CD14-positive monocyte (primary cell): Measurements from ENCODE around the gene ABCB1. TPM values are rescaled to one million over a fixed set of nuclear protein-coding genes. Genes with fewer than 3 reads are reported as not detected.

ENCODE experiments used
- DNase-seq, 3 donors: peaks; one replicate each; pipeline ENCODE4 v3.0.0-alpha.2; 2011 to 2022
- H2AFZ ChIP-seq: 2 replicates; pipeline ENCODE4 v1.6.0; 2012; ENCODE audit warnings: mild to moderate bottlenecking, low read depth, low read length, inconsistent platforms; ENCODE audit not compliant: insufficient read depth, poor library complexity, severe bottlenecking
- H3K27ac ChIP-seq, 2 donors: 1 replicate in 1 of 2; 2 replicates in 1 of 2; pipeline ENCODE4 v1.5.1; 2012 to 2013; ENCODE audit warnings: low read length in 2 of 2, control low read depth in 1 of 2, inconsistent platforms in 1 of 2, low read depth in 1 of 2, mild to moderate bottlenecking in 1 of 2
- H3K27me3 ChIP-seq, 2 donors: one replicate each; pipeline versions ENCODE4 v1.6.0 to v1.6.1; 2011 to 2013; ENCODE audit warnings: low read length in 2 of 2; ENCODE audit not compliant: control insufficient read depth in 2 of 2, insufficient read depth in 2 of 2
- H3K36me3 ChIP-seq, 2 donors: replicated peaks in 1 of 2; 1 replicate in 1 of 2; 2 replicates in 1 of 2; pipeline versions ENCODE4 v1.5.1 to v1.6.1; 2012 to 2013; ENCODE audit warnings: low read length in 2 of 2, control low read depth in 1 of 2, inconsistent platforms in 1 of 2, mild to moderate bottlenecking in 1 of 2; ENCODE audit not compliant: insufficient read depth in 2 of 2, control insufficient read depth in 1 of 2
- H3K4me1 ChIP-seq, 2 donors: 1 replicate in 1 of 2; 2 replicates in 1 of 2; pipeline versions ENCODE4 v1.5.1 to v1.6.1; 2012 to 2013; ENCODE audit warnings: low read length in 2 of 2, control low read depth in 1 of 2, inconsistent platforms in 1 of 2, mild to moderate bottlenecking in 1 of 2, moderate library complexity in 1 of 2; ENCODE audit not compliant: insufficient read depth in 2 of 2, control insufficient read depth in 1 of 2
- H3K4me2 ChIP-seq: replicated peaks from 2 replicates; pipeline ENCODE3; 2012; ENCODE audit warnings: low read length, moderate library complexity, mild to moderate bottlenecking; ENCODE audit not compliant: poor library complexity, severe bottlenecking; ENCODE audit errors: extremely low read depth
- H3K4me3 ChIP-seq, 3 experiments: fragments of 200-600 bp in 1 of 3; sonication (generic) in 1 of 3; replicated peaks in 1 of 3; 1 replicate in 2 of 3; 2 replicates in 1 of 3; pipeline ENCODE4 v1.5.1; 2011 to 2013; ENCODE audit warnings: low read length in 3 of 3, mild to moderate bottlenecking in 3 of 3, control low read depth in 2 of 3, low read depth in 2 of 3, inconsistent platforms in 1 of 3, moderate library complexity in 1 of 3
- H3K79me2 ChIP-seq: 2 replicates; pipeline ENCODE4 v1.6.0; 2012; ENCODE audit warnings: mild to moderate bottlenecking, control low read depth, inconsistent platforms, low read length, moderate library complexity; ENCODE audit not compliant: insufficient read depth
- H3K9ac ChIP-seq: 2 replicates; pipeline ENCODE4 v1.6.0; 2017; ENCODE audit warnings: low read length, mild to moderate bottlenecking; ENCODE audit not compliant: insufficient read depth, poor library complexity, severe bottlenecking
- H3K9me3 ChIP-seq, 2 donors: replicated peaks in 1 of 2; 1 replicate in 1 of 2; 2 replicates in 1 of 2; pipeline versions ENCODE4 v1.5.1 to v1.6.1; 2012 to 2013; ENCODE audit warnings: low read length in 2 of 2, control low read depth in 1 of 2; ENCODE audit not compliant: control insufficient read depth in 1 of 2, insufficient read depth in 1 of 2
- H4K20me1 ChIP-seq: 2 replicates; pipeline ENCODE4 v1.6.0; 2012; ENCODE audit warnings: mild to moderate bottlenecking, low read length, control low read depth, moderate library complexity; ENCODE audit not compliant: insufficient read depth
- H3K27ac Mint-ChIP-seq, 7 donors: one replicate each; pipeline ENCODE4 v1.8.0; 2020; ENCODE audit warnings: mild to moderate bottlenecking in 7 of 7, mixed read lengths in 7 of 7, moderate library complexity in 6 of 7, inconsistent platforms in 2 of 7
- H3K27me3 Mint-ChIP-seq, 3 donors: one replicate each; pipeline ENCODE4 v1.8.0; 2021 to 2022; ENCODE audit warnings: low read depth in 3 of 3, mild to moderate bottlenecking in 3 of 3, mixed read lengths in 3 of 3, moderate library complexity in 3 of 3, inconsistent platforms in 1 of 3
- H3K36me3 Mint-ChIP-seq, 2 donors: one replicate each; pipeline ENCODE4 v1.8.0; 2020; ENCODE audit warnings: mixed read lengths in 2 of 2, inconsistent platforms in 1 of 2, mild to moderate bottlenecking in 1 of 2
- H3K4me1 Mint-ChIP-seq: one replicate; pipeline ENCODE4 v1.8.0; 2020; ENCODE audit warnings: mild to moderate bottlenecking, mixed read lengths
- H3K4me3 Mint-ChIP-seq, 2 donors: one replicate each; pipeline ENCODE4 v1.8.0; 2020; ENCODE audit warnings: mild to moderate bottlenecking in 2 of 2, mixed read lengths in 2 of 2, moderate library complexity in 1 of 2
- H3K9me3 Mint-ChIP-seq, 7 donors: one replicate each; pipeline ENCODE4 v1.8.0; 2020 to 2022; ENCODE audit warnings: mixed read lengths in 7 of 7, mild to moderate bottlenecking in 6 of 7, moderate library complexity in 6 of 7, inconsistent platforms in 2 of 7
- WGBS: methylation state at CpG from one replicate; pipeline ENCODE4 v1.1.5; 2013; ENCODE audit warnings: missing lambda C conversion rate; ENCODE audit not compliant: insufficient coverage; 5-methylcytosine and 5-hydroxymethylcytosine counted together
- intact Hi-C, 2 donors: fragments of 100-400 bp; cut with micrococcal nuclease; formaldehyde crosslinking; loops; one replicate each; pipeline versions ENCODE4 v1.15.0 to v1.15.1; 2023
- polyA plus RNA-seq, 3 donors: library from polyadenylated mRNA; depleted of rRNA in 1 of 3; unstranded in 2 of 3; stranded (reverse) in 1 of 3; fragments of 300-500 nt in 2 of 3; fragments of >200 nt in 1 of 3; fragmentation: Illumina TruSeq in 2 of 3; gene quantifications; 1 replicate in 2 of 3; 2 replicates in 1 of 3; pipeline ENCODE4 v1.2.3, GENCODE V29; 2012 to 2021
- TF ChIP-seq, protein P1 (sequence below): fragments of 200-600 bp; IDR thresholded peaks from one replicate; pipeline ENCODE4 v1.8.0; 2022; ENCODE audit warnings: antibody characterized with exemption, mild to moderate bottlenecking

The ABCB1 gene
- polyA plus RNA-seq, 3 donors: 0.24 TPM; not detected in 2

- no peaks in the 10 kb centered on the region for H3K79me2 ChIP-seq
- no peak overlapping the region for H3K27ac ChIP-seq
- no peaks in the 10 kb centered on the region for H3K4me1 Mint-ChIP-seq
- H3K36me3 ChIP-seq: no peaks in the 10 kb centered on the region
- H3K9me3 ChIP-seq: no peaks in the 10 kb centered on the region
- no peaks in the 10 kb centered on the region for H4K20me1 ChIP-seq
- H3K27me3 ChIP-seq: no peaks in the 10 kb centered on the region
- H3K27ac Mint-ChIP-seq: no peak overlapping the region
- H3K9ac ChIP-seq: no peak overlapping the region
- H3K4me3 ChIP-seq: no peak overlapping the region
- H3K9me3 Mint-ChIP-seq: peaks cover 0 to 2% (median 0%) of the 10 kb centered on the region in 7 donors
- no peak for DNase-seq
- peak overlapping the region; percentile 4 for H2AFZ ChIP-seq
- no peak overlapping the region for H3K4me3 Mint-ChIP-seq
- peaks cover 0 to 2% (median 0%) of the 10 kb centered on the region in 3 donors for H3K27me3 Mint-ChIP-seq
- H3K4me2 ChIP-seq: no peak overlapping the region
- TF ChIP-seq, protein P1, sequence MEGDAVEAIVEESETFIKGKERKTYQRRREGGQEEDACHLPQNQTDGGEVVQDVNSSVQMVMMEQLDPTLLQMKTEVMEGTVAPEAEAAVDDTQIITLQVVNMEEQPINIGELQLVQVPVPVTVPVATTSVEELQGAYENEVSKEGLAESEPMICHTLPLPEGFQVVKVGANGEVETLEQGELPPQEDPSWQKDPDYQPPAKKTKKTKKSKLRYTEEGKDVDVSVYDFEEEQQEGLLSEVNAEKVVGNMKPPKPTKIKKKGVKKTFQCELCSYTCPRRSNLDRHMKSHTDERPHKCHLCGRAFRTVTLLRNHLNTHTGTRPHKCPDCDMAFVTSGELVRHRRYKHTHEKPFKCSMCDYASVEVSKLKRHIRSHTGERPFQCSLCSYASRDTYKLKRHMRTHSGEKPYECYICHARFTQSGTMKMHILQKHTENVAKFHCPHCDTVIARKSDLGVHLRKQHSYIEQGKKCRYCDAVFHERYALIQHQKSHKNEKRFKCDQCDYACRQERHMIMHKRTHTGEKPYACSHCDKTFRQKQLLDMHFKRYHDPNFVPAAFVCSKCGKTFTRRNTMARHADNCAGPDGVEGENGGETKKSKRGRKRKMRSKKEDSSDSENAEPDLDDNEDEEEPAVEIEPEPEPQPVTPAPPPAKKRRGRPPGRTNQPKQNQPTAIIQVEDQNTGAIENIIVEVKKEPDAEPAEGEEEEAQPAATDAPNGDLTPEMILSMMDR: no peak
- no peaks in the 10 kb centered on the region for H3K36me3 Mint-ChIP-seq
- intact Hi-C loops: no loop called here
- H3K4me1 ChIP-seq: no peaks in the 10 kb centered on the region
Measured at GRCh38 chr7:87590578-87590977, 10.1 kb downstream of the ABCB1 start.

DNA sequence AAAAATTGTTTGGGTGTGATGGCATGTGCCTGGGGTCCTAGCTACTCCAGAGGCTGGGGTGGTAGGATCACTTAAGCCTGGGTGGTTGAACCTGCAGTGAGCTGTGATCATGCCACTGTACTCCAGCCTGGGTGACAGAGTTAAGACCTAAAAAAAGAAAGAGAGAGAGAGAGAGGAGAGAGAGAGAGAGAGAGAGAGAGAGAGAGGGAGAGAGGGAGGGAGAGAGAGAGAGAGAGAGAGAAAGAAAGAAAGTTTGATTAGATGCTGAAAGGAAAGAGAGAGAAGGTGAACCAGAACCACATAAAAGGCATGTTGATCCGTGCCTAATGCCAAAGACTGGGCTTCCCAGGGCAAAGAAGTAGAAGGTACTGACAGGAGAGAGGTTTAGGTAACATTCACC lies 11.1 kb downstream of the ABCB1 start:
- H3K4me1 Mint-ChIP-seq: no peaks in the 10 kb centered on the region
- Histone ChIP-seq H3K9ac (no peak overlapping the region), H3K79me2 (no peaks in the 10 kb centered on the region), H2AFZ (no peak overlapping the region), H3K4me2 (no peak overlapping the region), H4K20me1 (no peaks in the 10 kb centered on the region), H3K4me1 (no peaks in the 10 kb centered on the region), H3K36me3 (no peaks in the 10 kb centered on the region), H3K27me3 (no peaks in the 10 kb centered on the region), H3K4me3 (no peak overlapping the region), H3K27ac (no peak overlapping the region), H3K9me3 (no peaks in the 10 kb centered on the region)
- peaks cover 0 to 2% (median 0%) of the 10 kb centered on the region in 7 donors for H3K9me3 Mint-ChIP-seq
- no peak overlapping the region for H3K4me3 Mint-ChIP-seq
- WGBS: 100% methylated on average over 1 of the region's 1 CpG
- TF ChIP-seq, protein P1: no peak
- no peaks in the 10 kb centered on the region for H3K36me3 Mint-ChIP-seq
- peaks cover 0 to 2% (median 0%) of the 10 kb centered on the region in 3 donors for H3K27me3 Mint-ChIP-seq
- H3K27ac Mint-ChIP-seq: no peak overlapping the region
- no peak for DNase-seq
- intact Hi-C loops: no loop called here
